HEK293 (cell line): ENCODE measurements around the gene ZNHIT2.
A peak's percentile ranks its signal among the peaks of the same experiment; 100 is the strongest.

Experiments
- BCL11A ChIP-seq: fragments of 450-650 bp; formaldehyde crosslinking; IDR thresholded peaks from 2 replicates; pipeline ENCODE4 v1.5.1; 2016; ENCODE audit warnings: low read depth, missing biosample characterization, missing genetic modification characterization
- HOXA7 ChIP-seq: sonication (generic); formaldehyde crosslinking; IDR thresholded peaks from 2 replicates; pipeline ENCODE4 v1.8.1; 2022; ENCODE audit warnings: missing genetic modification reagents, borderline replicate concordance
- IKZF3 ChIP-seq: fragments of 450-650 bp; IDR thresholded peaks from 2 replicates; pipeline ENCODE4 v1.5.0; 2018; ENCODE audit warnings: missing biosample characterization, mild to moderate bottlenecking, missing genetic modification characterization, moderate library complexity
- KLF16 ChIP-seq: fragments of 450-650 bp; formaldehyde crosslinking; IDR thresholded peaks from 2 replicates; pipeline ENCODE4 v1.5.1; 2017; ENCODE audit warnings: missing biosample characterization, missing genetic modification characterization
- PRDM2 ChIP-seq: fragments of 450-650 bp; formaldehyde crosslinking; IDR thresholded peaks from 2 replicates; pipeline ENCODE4 v1.5.1; 2016; ENCODE audit warnings: missing biosample characterization, missing genetic modification characterization, borderline replicate concordance
- RBAK ChIP-seq: fragments of 450-650 bp; formaldehyde crosslinking; IDR thresholded peaks from 2 replicates; pipeline ENCODE4 v1.5.1; 2016; ENCODE audit warnings: missing biosample characterization, missing genetic modification characterization
- REST ChIP-seq: fragments of 450-650 bp; formaldehyde crosslinking; IDR thresholded peaks from 2 replicates; pipeline ENCODE4 v1.5.1; 2016; ENCODE audit warnings: missing biosample characterization, missing genetic modification characterization
- SP3 ChIP-seq: fragments of 450-650 bp; formaldehyde crosslinking; IDR thresholded peaks from 2 replicates; pipeline ENCODE4 v1.5.1; 2016; ENCODE audit warnings: missing biosample characterization, missing genetic modification characterization
- TCF7L2 ChIP-seq: IDR thresholded peaks from 2 replicates; pipeline ENCODE4 v1.6.1; 2011; ENCODE audit warnings: low read depth, mild to moderate bottlenecking, inconsistent platforms, low read length, moderate library complexity, borderline replicate concordance
- WT1 ChIP-seq: fragments of 450-650 bp; formaldehyde crosslinking; IDR thresholded peaks from 2 replicates; pipeline ENCODE4 v1.5.1; 2016; ENCODE audit warnings: missing biosample characterization, missing genetic modification characterization
- YY1 ChIP-seq: fragments of 450-650 bp; formaldehyde crosslinking; IDR thresholded peaks from 2 replicates; pipeline ENCODE4 v1.5.1; 2018; ENCODE audit warnings: missing biosample characterization, missing genetic modification characterization
- ZBTB48 ChIP-seq: fragments of 450-650 bp; formaldehyde crosslinking; IDR thresholded peaks from 2 replicates; pipeline ENCODE4 v1.5.1; 2016; ENCODE audit warnings: missing biosample characterization, missing genetic modification characterization
- ZBTB6 ChIP-seq: fragments of 450-650 bp; formaldehyde crosslinking; IDR thresholded peaks from 2 replicates; pipeline ENCODE4 v1.5.1; 2017; ENCODE audit warnings: missing biosample characterization, missing genetic modification characterization
- ZEB2 ChIP-seq: fragments of 450-650 bp; formaldehyde crosslinking; IDR thresholded peaks from 2 replicates; pipeline ENCODE4 v1.5.1; 2016; ENCODE audit warnings: missing biosample characterization, missing genetic modification characterization
- ZFP3 ChIP-seq: fragments of 450-650 bp; formaldehyde crosslinking; IDR thresholded peaks from 2 replicates; pipeline ENCODE4 v1.5.1; 2016; ENCODE audit warnings: low read depth, missing biosample characterization, missing genetic modification characterization
- ZFP41 ChIP-seq: fragments of 450-650 bp; formaldehyde crosslinking; IDR thresholded peaks from 2 replicates; pipeline ENCODE4 v1.5.1; 2016; ENCODE audit warnings: missing biosample characterization, missing genetic modification characterization, borderline replicate concordance
- ZNF121 ChIP-seq: fragments of 450-650 bp; formaldehyde crosslinking; IDR thresholded peaks from 2 replicates; pipeline ENCODE4 v1.5.1; 2016; ENCODE audit warnings: missing biosample characterization, missing genetic modification characterization
- ZNF169 ChIP-seq: fragments of 450-650 bp; formaldehyde crosslinking; IDR thresholded peaks from 2 replicates; pipeline ENCODE4 v1.5.1; 2016; ENCODE audit warnings: missing biosample characterization, missing genetic modification characterization
- ZNF175 ChIP-seq: fragments of 450-650 bp; formaldehyde crosslinking; IDR thresholded peaks from 2 replicates; pipeline ENCODE4 v1.5.1; 2016; ENCODE audit warnings: missing biosample characterization, missing genetic modification characterization
- ZNF248 ChIP-seq: fragments of 450-650 bp; formaldehyde crosslinking; IDR thresholded peaks from 2 replicates; pipeline ENCODE4 v1.5.1; 2017; ENCODE audit warnings: missing biosample characterization, missing genetic modification characterization
- ZNF302 ChIP-seq: fragments of 450-650 bp; formaldehyde crosslinking; IDR thresholded peaks from 2 replicates; pipeline ENCODE4 v1.5.1; 2016; ENCODE audit warnings: missing biosample characterization, missing genetic modification characterization, low read depth
- ZNF335 ChIP-seq: fragments of 450-650 bp; formaldehyde crosslinking; conservative IDR thresholded peaks from 2 replicates; pipeline ENCODE4 v1.5.1; 2016; ENCODE audit warnings: missing biosample characterization, missing genetic modification characterization
- ZNF426 ChIP-seq: fragments of 450-650 bp; formaldehyde crosslinking; IDR thresholded peaks from 2 replicates; pipeline ENCODE4 v1.5.1; 2017; ENCODE audit warnings: missing biosample characterization, missing genetic modification characterization, mild to moderate bottlenecking, inconsistent platforms, moderate library complexity
- ZNF473 ChIP-seq: fragments of 450-650 bp; formaldehyde crosslinking; IDR thresholded peaks from 2 replicates; pipeline ENCODE4 v1.5.1; 2017; ENCODE audit warnings: missing biosample characterization, missing genetic modification characterization
- ZNF514 ChIP-seq: fragments of 450-650 bp; formaldehyde crosslinking; IDR thresholded peaks from 2 replicates; pipeline ENCODE4 v1.5.1; 2016; ENCODE audit warnings: missing biosample characterization, missing genetic modification characterization
- ZNF600 ChIP-seq: fragments of 450-650 bp; formaldehyde crosslinking; IDR thresholded peaks from 2 replicates; pipeline ENCODE4 v1.5.1; 2016; ENCODE audit warnings: missing biosample characterization, missing genetic modification characterization
- ZNF791 ChIP-seq: fragments of 450-650 bp; formaldehyde crosslinking; IDR thresholded peaks from 2 replicates; pipeline ENCODE4 v1.5.1; 2016; ENCODE audit warnings: missing biosample characterization, missing genetic modification characterization
- ZNF830 ChIP-seq: fragments of 450-650 bp; IDR thresholded peaks from 2 replicates; pipeline ENCODE4 v1.5.0; 2018; ENCODE audit warnings: missing biosample characterization, missing genetic modification characterization, low read depth, mild to moderate bottlenecking, moderate library complexity
- ZSCAN18 ChIP-seq: fragments of 450-650 bp; formaldehyde crosslinking; IDR thresholded peaks from 2 replicates; pipeline ENCODE4 v1.5.1; 2016; ENCODE audit warnings: missing biosample characterization, missing genetic modification characterization

Gene ZNHIT2

GRCh38 chr11:65121865-65122696 lies 4.6 kb upstream of the ZNHIT2 start, which contains the start of the genes FAU and MRPL49 (continued):
- TF ChIP-seq PRDM2 (tag by site-specific recombination) (no peak), ZNF426 (tag by site-specific recombination) (no peak), HOXA7 (CRISPR knock-in tag) (no peak), REST (tag by site-specific recombination) (no peak), BCL11A (tag by site-specific recombination) (no peak), ZNF830 (tag by site-specific recombination) (no peak), ZFP3 (tag by site-specific recombination) (no peak), KLF16 (tag by site-specific recombination) (peak; percentile 50), ZSCAN18 (tag by site-specific recombination) (no peak), ZFP41 (tag by site-specific recombination) (no peak), ZNF302 (no peak), IKZF3 (no peak), ZBTB6 (tag by site-specific recombination) (no peak), ZNF335 (tag by site-specific recombination) (peak; percentile 94), ZEB2 (peak; percentile 92), WT1 (tag by site-specific recombination) (no peak), ZNF175 (no peak), ZBTB48 (no peak), ZNF514 (tag by site-specific recombination) (no peak), ZNF791 (tag by site-specific recombination) (no peak), SP3 (peak; percentile 91), TCF7L2 (no peak), YY1 (tag by site-specific recombination) (peak; percentile 79), ZNF248 (tag by site-specific recombination) (no peak), ZNF121 (tag by site-specific recombination) (no peak), RBAK (no peak), ZNF600 (0 out of 2 replicates have a peak, but pooled peaks have one; percentile 61), ZNF169 (no peak), ZNF473 (no peak)
